OCI-LY1 (cell line): ENCODE data around the gene CAPN12.

Source experiments
- H2AFZ ChIP-seq: fragments of 200-600 bp; sonication (generic), shearing (Covaris generic); 2 replicates; pipeline ENCODE4 v1.6.0; 2014; ENCODE audit warnings: antibody characterized with exemption, mild to moderate bottlenecking, low read length
- H3F3A ChIP-seq: fragments of 200-600 bp; sonication (generic), shearing (Covaris generic); 2 replicates; pipeline ENCODE4 v1.6.0; 2014; ENCODE audit warnings: mild to moderate bottlenecking, antibody characterized with exemption, low read length, moderate library complexity; ENCODE audit not compliant: insufficient read depth
- H3K27ac ChIP-seq: fragments of 200-600 bp; sonication (generic); 2 replicates; pipeline ENCODE4 v1.5.1; 2014; ENCODE audit warnings: low read length, mixed run types, mild to moderate bottlenecking, low read depth; ENCODE audit not compliant: poor library complexity, severe bottlenecking
- H3K27me3 ChIP-seq: fragments of 200-600 bp; sonication (generic); 2 replicates; pipeline ENCODE4 v1.6.0; 2014; ENCODE audit warnings: antibody characterized with exemption, mild to moderate bottlenecking, low read length, moderate library complexity; ENCODE audit not compliant: insufficient read depth
- H3K36me3 ChIP-seq: fragments of 200-600 bp; sonication (generic); 2 replicates; pipeline ENCODE4 v1.6.1; 2014; ENCODE audit warnings: mild to moderate bottlenecking, antibody characterized with exemption, low read length, moderate library complexity, mixed read lengths; ENCODE audit not compliant: insufficient read depth
- H3K4me1 ChIP-seq: fragments of 200-600 bp; sonication (generic); 2 replicates; pipeline ENCODE4 v1.5.1; 2014; ENCODE audit warnings: mild to moderate bottlenecking, low read length, moderate library complexity; ENCODE audit not compliant: insufficient read depth, severe bottlenecking
- H3K4me2 ChIP-seq: fragments of 200-600 bp; sonication (generic), shearing (Covaris generic); 2 replicates; pipeline ENCODE4 v1.6.1; 2014; ENCODE audit warnings: low read length
- H3K4me3 ChIP-seq: fragments of 200-600 bp; sonication (generic); 2 replicates; pipeline ENCODE4 v1.5.1; 2014; ENCODE audit warnings: low read length, low read depth, mild to moderate bottlenecking, mixed read lengths; ENCODE audit not compliant: poor library complexity, severe bottlenecking
- H3K79me2 ChIP-seq: fragments of 200-600 bp; shearing (Covaris generic); 2 replicates; pipeline ENCODE4 v1.6.1; 2016; ENCODE audit warnings: mixed run types, low read length, mixed read lengths; ENCODE audit not compliant: insufficient read depth
- H3K9ac ChIP-seq: fragments of 200-600 bp; sonication (generic), shearing (Covaris generic); 2 replicates; pipeline ENCODE4 v1.6.1; 2014; ENCODE audit warnings: mild to moderate bottlenecking, low read length, mixed read lengths
- H3K9me2 ChIP-seq: fragments of 200-600 bp; sonication (generic), shearing (Covaris generic); 2 replicates; pipeline ENCODE4 v1.6.1; 2014; ENCODE audit warnings: low read depth, mild to moderate bottlenecking, low read length, mixed read lengths
- H3K9me3 ChIP-seq: fragments of 200-600 bp; shearing (Covaris generic); 2 replicates; pipeline ENCODE4 v1.6.1; 2014; ENCODE audit warnings: low read length, mixed read lengths
- H4K20me1 ChIP-seq: fragments of 200-600 bp; sonication (generic), shearing (Covaris generic); 2 replicates; pipeline ENCODE4 v1.6.0; 2016; ENCODE audit warnings: mild to moderate bottlenecking, low read length; ENCODE audit not compliant: insufficient read depth
- EZH2 ChIP-seq: fragments of 200-600 bp; sonication (generic), shearing (Covaris generic); IDR thresholded peaks from 2 replicates; pipeline ENCODE4 v1.8.0; 2017; ENCODE audit warnings: borderline replicate concordance, mixed run types, mild to moderate bottlenecking, antibody characterized with exemption, low read length, moderate library complexity, mixed read lengths
- TF ChIP-seq, protein P1 (sequence below): fragments of 200-600 bp; sonication (generic), shearing (Covaris generic); IDR thresholded peaks from 2 replicates; pipeline ENCODE4 v1.5.1; 2017; ENCODE audit warnings: mild to moderate bottlenecking, antibody characterized with exemption, low read length, moderate library complexity, mixed read lengths

The CAPN12 gene

DNA sequence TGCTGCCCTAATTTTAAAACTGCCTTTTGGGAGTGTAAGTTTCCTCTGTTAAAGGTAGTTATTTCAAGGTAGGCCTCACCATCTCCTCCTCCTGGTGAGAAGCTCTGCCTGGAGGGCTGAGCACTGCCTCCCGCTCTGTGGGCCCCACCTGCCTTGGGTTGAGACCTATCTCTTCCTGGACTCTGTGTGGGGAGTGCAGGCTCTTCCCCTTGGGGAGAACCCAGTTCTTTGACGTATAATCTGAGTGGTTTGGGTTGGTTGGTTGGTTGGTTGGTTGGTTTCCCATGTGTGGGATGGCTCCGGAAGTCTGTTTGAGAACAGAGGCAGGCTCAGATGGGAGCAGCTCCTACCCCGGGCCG, 57.8 kb downstream of the CAPN12 start:
- no peaks in the 10 kb centered on the region for H3K9me2 ChIP-seq
- H3K9ac ChIP-seq: no peak overlapping the region
- no peaks in the 10 kb centered on the region for H3K27me3 ChIP-seq
- 0 out of 2 replicates have a peak, but pooled peaks cover 5% of the 10 kb centered on the region for H3K79me2 ChIP-seq
- H3K4me1 ChIP-seq: peaks cover 21% of the 10 kb centered on the region
- no peak overlapping the region for H3K4me2 ChIP-seq
- no peaks in the 10 kb centered on the region for H4K20me1 ChIP-seq
- no peak for TF ChIP-seq EZH2
- TF ChIP-seq, protein P1, sequence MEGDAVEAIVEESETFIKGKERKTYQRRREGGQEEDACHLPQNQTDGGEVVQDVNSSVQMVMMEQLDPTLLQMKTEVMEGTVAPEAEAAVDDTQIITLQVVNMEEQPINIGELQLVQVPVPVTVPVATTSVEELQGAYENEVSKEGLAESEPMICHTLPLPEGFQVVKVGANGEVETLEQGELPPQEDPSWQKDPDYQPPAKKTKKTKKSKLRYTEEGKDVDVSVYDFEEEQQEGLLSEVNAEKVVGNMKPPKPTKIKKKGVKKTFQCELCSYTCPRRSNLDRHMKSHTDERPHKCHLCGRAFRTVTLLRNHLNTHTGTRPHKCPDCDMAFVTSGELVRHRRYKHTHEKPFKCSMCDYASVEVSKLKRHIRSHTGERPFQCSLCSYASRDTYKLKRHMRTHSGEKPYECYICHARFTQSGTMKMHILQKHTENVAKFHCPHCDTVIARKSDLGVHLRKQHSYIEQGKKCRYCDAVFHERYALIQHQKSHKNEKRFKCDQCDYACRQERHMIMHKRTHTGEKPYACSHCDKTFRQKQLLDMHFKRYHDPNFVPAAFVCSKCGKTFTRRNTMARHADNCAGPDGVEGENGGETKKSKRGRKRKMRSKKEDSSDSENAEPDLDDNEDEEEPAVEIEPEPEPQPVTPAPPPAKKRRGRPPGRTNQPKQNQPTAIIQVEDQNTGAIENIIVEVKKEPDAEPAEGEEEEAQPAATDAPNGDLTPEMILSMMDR: no peak
- H3F3A ChIP-seq: no peaks in the 10 kb centered on the region
- no peak overlapping the region for H2AFZ ChIP-seq
- H3K27ac ChIP-seq: no peak overlapping the region
- H3K4me3 ChIP-seq: no peak overlapping the region
- no peaks in the 10 kb centered on the region for H3K9me3 ChIP-seq
- peaks cover 12% of the 10 kb centered on the region; the same call in 1 of the 2 replicates for H3K36me3 ChIP-seq

DNA sequence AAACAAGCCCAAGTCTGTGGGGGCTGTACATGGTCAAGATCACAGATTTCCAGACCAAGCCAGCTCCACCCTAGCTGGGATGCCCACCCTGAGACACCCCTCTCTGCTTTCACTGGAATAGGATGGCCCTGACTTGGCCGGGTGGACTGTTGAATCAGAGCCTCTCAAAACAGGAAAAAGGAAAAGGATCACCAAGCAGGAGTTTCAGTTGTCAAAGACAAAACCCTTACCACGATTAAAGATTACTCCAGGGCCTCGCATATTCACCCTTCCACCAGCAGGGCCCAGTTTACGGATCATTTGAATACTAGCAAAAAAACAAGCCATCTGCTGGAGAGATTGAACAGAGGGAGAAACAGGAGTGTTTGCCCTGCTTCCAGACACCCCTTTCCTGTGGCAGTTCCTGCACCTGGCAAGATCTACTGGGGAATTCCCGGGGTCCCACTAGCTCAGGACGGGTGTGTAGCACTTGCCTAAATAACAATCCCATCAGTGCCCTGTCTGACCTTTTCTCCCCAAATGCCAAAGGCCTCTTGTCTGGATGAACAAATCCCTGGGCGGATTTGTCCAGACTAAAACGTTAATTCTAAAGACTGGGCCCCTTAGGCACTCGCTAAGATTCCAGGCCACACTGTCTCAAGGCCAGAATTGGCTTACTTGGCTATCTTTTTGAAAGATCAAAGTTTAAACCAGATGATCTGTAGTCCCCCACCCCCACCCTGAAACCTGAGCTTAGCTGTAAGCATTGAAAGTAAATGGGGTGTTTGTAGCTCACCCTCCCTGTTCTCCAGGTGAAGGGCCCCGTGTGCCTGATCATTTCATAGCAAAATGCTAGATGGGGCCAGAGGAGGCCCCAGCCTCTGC, 58.4 kb downstream of the CAPN12 start:
- H3K27ac ChIP-seq: peak overlapping the region; percentile 25
- no peak overlapping the region; the same call in 1 of the 2 replicates for H3K4me2 ChIP-seq
- TF ChIP-seq, protein P1: peak; percentile 20; the same call in 1 of the 2 replicates
- TF ChIP-seq EZH2: no peak

DNA sequence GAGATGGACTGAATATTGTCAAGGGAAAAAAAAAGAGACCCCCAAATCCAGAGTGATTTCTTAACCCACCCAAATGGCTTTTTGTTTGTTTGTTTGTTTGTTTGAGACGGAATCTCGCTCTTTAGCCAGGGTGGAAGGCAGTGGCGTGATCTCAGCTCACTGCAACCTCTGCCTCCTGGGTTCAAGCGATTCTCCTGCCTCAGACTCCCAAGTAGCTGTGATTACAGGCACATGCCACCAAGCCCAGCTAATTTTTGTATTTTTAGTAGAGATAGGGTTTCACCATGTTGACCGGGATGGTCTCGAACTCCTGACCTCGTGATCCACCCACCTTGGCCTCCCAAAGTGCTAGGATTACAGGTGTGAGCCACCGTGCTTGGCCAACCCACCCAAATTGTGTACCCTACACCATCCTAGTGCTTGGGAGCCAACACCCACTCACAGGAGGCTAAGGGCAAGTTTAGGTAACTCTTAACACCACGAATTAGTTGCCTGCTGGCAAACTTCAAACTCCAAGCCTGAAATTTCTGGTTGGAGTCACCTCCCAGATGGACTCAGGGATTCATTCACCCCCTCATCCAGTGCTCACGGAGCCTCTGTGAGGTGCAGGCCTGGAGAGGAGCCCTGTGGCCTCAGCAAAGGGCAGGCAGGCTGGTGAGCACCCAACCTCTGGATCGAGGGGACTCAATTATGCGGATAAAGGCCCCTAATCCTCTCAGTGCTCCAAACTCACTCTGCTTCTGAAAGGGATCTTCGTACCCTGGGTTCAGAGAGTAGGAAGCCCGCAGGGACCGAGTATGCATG, 59.2 kb downstream of the CAPN12 start:
- H3K36me3 ChIP-seq: peaks cover 12% of the 10 kb centered on the region; the same call in 1 of the 2 replicates
- H3K4me1 ChIP-seq: peaks cover 21% of the 10 kb centered on the region
- no peaks in the 10 kb centered on the region for H4K20me1 ChIP-seq
- TF ChIP-seq, protein P1: no peak
- no peak for TF ChIP-seq EZH2
- H3K9me3 ChIP-seq: no peaks in the 10 kb centered on the region
- H3F3A ChIP-seq: no peaks in the 10 kb centered on the region
- H3K27ac ChIP-seq: peak overlapping the region; percentile 25
- no peak overlapping the region for H3K4me3 ChIP-seq
- H3K9ac ChIP-seq: peak overlapping the region; percentile 17; the same call in 1 of the 2 replicates
- H3K4me2 ChIP-seq: no peak overlapping the region; the same call in 1 of the 2 replicates
- no peaks in the 10 kb centered on the region for H3K9me2 ChIP-seq
- H2AFZ ChIP-seq: no peak overlapping the region
- H3K79me2 ChIP-seq: 0 out of 2 replicates have a peak, but pooled peaks cover 5% of the 10 kb centered on the region
- no peaks in the 10 kb centered on the region for H3K27me3 ChIP-seq

More for the DNA sequence above, 58.4 kb downstream of the CAPN12 start:
- Histone ChIP-seq H3F3A (no peaks in the 10 kb centered on the region), H2AFZ (no peak overlapping the region), H3K27me3 (no peaks in the 10 kb centered on the region), H3K36me3 (peaks cover 12% of the 10 kb centered on the region; the same call in 1 of the 2 replicates), H3K9ac (peak overlapping the region; percentile 17; the same call in 1 of the 2 replicates), H3K9me2 (no peaks in the 10 kb centered on the region), H3K79me2 (0 out of 2 replicates have a peak, but pooled peaks cover 5% of the 10 kb centered on the region), H3K9me3 (no peaks in the 10 kb centered on the region), H3K4me1 (peaks cover 21% of the 10 kb centered on the region), H4K20me1 (no peaks in the 10 kb centered on the region), H3K4me3 (no peak overlapping the region)
